GM12873 (cell line): Measurements from ENCODE around the gene ECHDC1.

Source experiments
- TF ChIP-seq, protein P1 (sequence below): IDR thresholded peaks from 2 replicates; pipeline ENCODE4 v1.5.1; 2012; ENCODE audit warnings: low read depth, mild to moderate bottlenecking, moderate library complexity, low read length, control low read depth; ENCODE audit not compliant: insufficient read depth; ENCODE audit errors: missing control alignments

ECHDC1 gene

DNA sequence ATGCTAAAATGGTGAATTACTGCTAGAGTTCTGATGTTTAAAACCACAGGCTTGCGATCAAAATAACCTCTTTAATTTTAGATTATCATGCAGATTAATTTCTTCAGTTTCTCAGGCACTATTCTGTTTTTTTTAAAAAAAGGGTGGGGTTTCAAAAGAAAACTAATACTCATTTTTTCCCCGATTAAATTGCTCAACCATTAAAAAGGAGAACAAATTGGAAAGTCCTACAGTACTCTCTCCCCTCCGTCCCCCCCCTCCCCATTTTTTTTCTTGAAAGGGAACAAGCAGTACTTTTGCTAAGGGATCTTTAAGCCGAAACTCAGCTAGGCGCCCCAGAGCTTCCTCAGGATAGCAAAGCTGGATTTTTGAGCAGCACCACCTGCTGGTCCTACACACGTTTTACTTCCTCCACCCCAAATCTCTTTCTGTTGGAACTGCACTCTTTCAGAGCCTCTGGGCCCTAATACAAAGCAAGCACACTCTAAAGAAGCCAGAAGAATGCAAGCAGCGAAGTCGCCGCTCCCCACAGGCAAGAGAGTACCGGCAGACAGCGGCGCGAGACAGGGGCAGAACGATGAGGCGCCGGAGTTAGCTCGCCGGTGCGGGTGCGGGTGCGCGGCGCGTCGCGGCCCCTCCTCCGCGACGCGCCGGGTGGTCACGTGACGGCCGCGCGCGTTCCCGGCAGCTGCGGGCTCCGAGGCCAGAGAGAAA, 77.1 kb downstream of the ECHDC1 start, which contains the start of gene RNF146:
Gene RNF146, plus strand, starts transcription at position 687 of the 714 bp plus-strand sequence. CDS start 13,475 bp downstream, outside the sequence.
- TF ChIP-seq, protein P1, sequence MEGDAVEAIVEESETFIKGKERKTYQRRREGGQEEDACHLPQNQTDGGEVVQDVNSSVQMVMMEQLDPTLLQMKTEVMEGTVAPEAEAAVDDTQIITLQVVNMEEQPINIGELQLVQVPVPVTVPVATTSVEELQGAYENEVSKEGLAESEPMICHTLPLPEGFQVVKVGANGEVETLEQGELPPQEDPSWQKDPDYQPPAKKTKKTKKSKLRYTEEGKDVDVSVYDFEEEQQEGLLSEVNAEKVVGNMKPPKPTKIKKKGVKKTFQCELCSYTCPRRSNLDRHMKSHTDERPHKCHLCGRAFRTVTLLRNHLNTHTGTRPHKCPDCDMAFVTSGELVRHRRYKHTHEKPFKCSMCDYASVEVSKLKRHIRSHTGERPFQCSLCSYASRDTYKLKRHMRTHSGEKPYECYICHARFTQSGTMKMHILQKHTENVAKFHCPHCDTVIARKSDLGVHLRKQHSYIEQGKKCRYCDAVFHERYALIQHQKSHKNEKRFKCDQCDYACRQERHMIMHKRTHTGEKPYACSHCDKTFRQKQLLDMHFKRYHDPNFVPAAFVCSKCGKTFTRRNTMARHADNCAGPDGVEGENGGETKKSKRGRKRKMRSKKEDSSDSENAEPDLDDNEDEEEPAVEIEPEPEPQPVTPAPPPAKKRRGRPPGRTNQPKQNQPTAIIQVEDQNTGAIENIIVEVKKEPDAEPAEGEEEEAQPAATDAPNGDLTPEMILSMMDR = peak; percentile 85

DNA sequence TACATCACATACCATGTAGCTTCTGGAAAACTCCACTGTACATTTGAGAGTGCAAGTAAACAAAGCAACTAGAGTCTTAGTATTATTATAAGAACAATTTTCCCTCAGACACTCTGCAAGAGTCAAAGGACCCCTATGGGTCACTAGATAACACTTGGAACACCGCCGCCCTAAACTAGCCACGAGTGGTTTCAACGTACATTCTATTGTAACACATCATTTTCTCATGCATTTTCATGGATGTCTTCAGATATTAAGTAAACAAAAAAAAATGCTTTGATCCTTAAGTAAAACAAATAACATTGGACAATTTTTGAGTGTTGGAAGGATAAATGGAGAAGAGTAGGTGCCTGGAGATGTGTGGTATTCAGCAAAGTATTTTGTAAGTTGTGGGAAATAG, 79.9 kb downstream of the ECHDC1 start:
- TF ChIP-seq, protein P1 = no peak

DNA sequence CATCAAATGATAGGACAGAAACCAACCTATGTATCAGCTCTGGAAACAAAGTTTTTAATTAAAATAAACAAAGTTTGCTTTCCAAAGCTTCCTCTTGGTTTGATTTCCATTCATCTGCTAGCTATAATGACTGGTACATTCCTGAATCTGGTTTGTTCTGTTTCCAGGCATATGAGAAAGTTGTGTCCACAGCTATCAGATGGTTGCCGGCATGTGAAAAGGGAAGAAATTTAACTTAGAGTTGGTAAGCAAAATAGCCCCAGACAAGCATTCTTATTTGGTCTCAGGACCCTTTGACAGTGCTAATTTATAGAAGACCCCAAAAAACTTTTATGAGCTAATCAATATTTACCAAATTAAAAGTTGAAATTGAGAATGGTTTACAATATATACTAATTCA, 80.5 kb downstream of the ECHDC1 start:
- TF ChIP-seq, protein P1 = no peak

DNA sequence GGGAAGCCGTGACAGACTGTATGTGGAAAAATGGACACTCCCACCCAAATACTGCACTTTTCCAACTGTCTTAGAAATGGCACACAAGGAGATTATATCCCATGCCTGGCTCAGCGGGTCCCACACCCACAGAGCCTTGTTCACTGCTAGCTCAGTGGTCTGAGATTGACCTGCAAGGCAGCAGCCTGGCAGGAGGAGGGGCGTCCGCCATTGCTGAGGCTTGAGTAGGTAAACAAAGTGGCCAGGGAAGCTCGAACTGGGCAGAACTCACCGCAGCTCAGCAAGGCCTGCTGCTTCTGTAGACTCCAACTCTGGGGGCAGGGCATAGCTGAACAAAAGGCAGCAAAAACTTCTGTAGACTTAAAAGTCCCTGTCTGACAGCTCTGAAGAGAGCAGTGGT, 88.1 kb downstream of the ECHDC1 start:
- TF ChIP-seq, protein P1 = no peak

DNA sequence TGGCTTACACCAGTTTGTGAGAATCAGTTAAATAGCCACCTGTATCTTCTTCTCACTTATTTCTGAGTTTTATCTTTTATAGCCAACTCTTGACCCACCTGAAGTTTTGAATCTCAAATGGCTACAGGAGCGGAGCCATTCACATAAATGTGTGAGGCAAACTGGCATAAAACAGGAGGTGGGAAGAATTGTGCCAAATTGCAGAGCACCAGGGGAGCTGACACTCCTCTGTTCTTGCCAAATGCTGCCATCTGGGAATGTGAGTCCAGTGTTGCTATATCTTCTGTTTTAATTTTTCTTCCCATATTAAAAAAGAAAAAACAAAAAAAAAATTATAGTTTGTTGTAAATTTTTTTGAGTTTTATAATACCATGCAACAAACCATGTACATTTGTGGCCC, 93.8 kb downstream of the ECHDC1 start:
- TF ChIP-seq, protein P1 = no peak

DNA sequence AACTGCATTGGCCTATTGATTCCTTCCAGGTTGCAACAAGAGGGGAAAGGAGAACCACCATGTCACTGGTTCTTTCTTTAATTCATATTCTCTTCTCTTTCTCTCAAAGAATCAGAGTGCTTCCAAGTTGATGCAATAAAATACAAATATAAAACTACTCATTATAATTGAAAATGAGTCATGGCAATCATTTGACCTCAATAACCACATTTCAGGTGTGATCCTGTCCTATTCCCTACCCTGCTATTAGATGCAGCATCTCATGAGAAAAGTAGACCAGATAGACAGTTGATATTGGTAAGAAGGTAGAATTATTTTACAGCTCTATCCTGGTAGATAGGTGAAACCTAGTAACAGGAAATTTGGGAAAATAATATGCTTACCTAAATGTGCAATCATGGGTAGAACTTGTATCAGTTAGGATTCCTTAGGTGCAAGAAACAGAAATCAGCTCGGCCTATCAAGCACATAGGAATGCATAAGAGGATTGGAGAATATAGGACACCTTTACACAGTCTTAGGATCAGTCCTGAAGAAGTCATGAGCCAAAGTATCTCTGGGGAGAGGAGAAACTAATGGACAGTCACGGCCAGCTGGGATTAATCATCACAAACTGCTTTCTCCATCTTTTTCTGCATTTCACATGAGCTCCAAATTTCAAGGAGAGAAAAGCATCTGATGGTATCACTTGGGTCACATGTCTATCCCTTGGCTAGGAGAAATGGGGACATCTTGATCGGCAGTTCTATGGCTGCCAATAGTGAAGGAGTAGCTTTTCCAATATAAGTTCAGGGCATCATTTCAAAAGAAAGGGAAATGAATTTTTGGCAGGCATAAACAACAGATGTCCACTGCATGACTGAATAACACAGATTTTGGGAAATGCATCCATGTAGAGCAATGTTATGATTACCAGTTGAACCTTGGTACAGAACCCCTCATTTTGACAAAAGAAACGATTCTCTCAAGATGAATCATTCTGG, 96.0 kb downstream of the ECHDC1 start:
- TF ChIP-seq, protein P1 = no peak

DNA sequence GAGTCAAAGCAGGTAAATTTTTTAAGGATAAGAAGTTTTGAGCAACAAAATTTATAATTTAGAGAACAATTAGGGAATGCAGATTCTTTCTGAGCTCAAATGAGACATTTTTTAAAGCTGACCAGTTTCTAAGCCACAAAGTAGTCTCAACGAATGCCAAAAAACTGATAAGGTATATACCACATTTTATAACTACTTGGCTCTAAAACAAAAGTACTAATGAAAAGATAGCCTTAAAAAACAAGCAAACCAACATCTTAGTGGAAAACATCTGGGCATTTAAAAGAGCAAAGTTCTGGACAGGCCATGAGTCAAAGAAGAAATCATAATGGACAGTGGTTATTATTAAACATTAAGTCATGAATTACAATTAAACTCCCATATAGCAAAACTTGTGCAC, 99.9 kb downstream of the ECHDC1 start:
- TF ChIP-seq, protein P1 = no peak
